ENCODE results near the gene ZC3HAV1L.

- no peak for TF ChIP-seq POLR2A (IDR thresholded peaks at IDR 0.05)
- no peak for TF ChIP-seq CTCF (IDR thresholded peaks at IDR 0.05)
Observed at GRCh38 chr7:139084709-139085108, 48.9 kb upstream of the ZC3HAV1L start.
